Gastroesophageal sphincter (tissue), 3 donors: ENCODE data around the gene MAP6.

Experiments used
- CTCF ChIP-seq, 4 experiments: fragments of 200-600 bp in 2 of 4; fragments of 450-650 bp in 2 of 4; sonication (generic) in 1 of 4; IDR thresholded peaks; one replicate each; pipeline ENCODE4 v1.5.1; 2017 to 2019; ENCODE audit warnings: antibody characterized with exemption in 4 of 4, mild to moderate bottlenecking in 2 of 4, moderate library complexity in 2 of 4
- EP300 ChIP-seq: sonication (generic); formaldehyde crosslinking; IDR thresholded peaks from one replicate; pipeline ENCODE4 v1.6.1; 2017; ENCODE audit warnings: antibody characterized with exemption, mild to moderate bottlenecking
- POLR2A ChIP-seq, 2 donors: fragments of 450-650 bp; IDR thresholded peaks; one replicate each; pipeline ENCODE4 v1.6.1; 2017; ENCODE audit warnings: antibody characterized with exemption in 2 of 2, mild to moderate bottlenecking in 2 of 2, moderate library complexity in 1 of 2
- POLR2AphosphoS5 ChIP-seq: sonication (generic); formaldehyde crosslinking; IDR thresholded peaks from one replicate; pipeline ENCODE4 v1.6.1; 2017; ENCODE audit warnings: antibody characterized with exemption

GRCh38 chr11:75601494-75601893 is 67.3 kb downstream of the MAP6 start:
- TF ChIP-seq POLR2AphosphoS5 (no peak), CTCF (IDR thresholded peaks at IDR 0.05) (no peak), POLR2A (IDR thresholded peaks at IDR 0.05) (no peak), EP300 (no peak)
